ENCODE data around the gene DXO.

The DXO gene

DNA sequence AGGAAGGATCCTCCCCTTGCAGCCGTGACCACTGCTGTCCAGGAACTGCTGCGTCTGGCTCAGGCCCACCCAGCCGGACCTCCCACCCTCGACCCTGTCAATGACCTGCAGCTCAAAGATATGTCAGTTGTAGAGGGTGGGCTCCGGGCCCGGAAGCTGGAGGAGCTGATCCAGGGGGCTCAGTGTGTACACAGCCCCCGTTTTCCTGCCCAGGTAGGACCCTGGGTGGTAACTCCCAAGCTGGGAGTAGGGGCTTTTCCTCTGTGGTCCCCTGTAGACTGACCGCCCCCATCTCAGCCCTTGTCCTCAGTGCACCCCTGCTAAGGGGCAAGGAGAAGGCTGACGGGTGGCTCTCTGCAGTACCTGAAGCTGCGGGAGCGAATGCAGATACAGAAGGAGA lies 3.6 kb downstream of the DXO start:
- Histone ChIP-seq H3K9me3 (ENCODE audit: low read depth, low read length) (no peaks in the 10 kb centered on the region), H3K4me3 (no peak overlapping the region), H3K27ac (no peak overlapping the region), H3K9ac (ENCODE audit: insufficient read length) (no peak overlapping the region), H3K36me3 (ENCODE audit: insufficient read depth, low read length) (peaks cover 54% of the 10 kb centered on the region; the same call in 1 of the 2 replicates)
- TF ChIP-seq FOXP2 (optimal IDR thresholded peaks at IDR 0.05; ENCODE audit: control extremely low read depth, extremely low read length, insufficient read depth) = no peak
- TF ChIP-seq EZH2 (IDR thresholded peaks at IDR 0.05) = no peak
- TF ChIP-seq POLR2AphosphoS5 (IDR thresholded peaks at IDR 0.05; ENCODE audit: borderline replicate concordance, low read depth, low read length) = no peak
- DNase-seq (ENCODE audit: low read depth, low spot score) = no peak

DNA sequence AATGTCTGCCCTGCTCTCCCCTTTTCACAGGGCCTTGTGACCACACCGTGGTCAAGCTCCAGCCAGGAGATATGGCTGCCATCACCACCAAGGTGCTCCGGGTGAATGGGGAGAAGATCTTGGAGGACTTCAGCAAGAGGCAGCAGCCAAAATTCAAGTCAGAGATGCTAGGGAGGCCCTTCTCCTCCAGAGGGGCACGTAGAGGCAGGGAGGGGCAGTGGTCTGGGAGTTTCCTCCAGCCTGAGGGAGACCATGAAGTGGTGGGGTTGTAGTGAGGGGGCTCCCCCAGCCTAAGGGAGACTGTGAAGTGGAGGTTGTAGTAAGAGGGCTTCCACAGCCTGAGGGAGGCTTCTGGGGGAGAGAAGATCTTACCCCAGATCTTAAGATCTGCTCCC lies 4.0 kb downstream of the DXO start:
- Histone ChIP-seq H3K36me3 (ENCODE audit: insufficient read depth, low read length) (peaks cover 56% of the 10 kb centered on the region; the same call in 1 of the 2 replicates), H3K9ac (ENCODE audit: insufficient read length) (no peak overlapping the region), H3K4me3 (no peak overlapping the region), H3K27ac (no peak overlapping the region), H3K9me3 (ENCODE audit: low read depth, low read length) (no peaks in the 10 kb centered on the region)
- no peak for DNase-seq (ENCODE audit: low read depth, low spot score)
- TF ChIP-seq EZH2 (IDR thresholded peaks at IDR 0.05) (no peak), POLR2AphosphoS5 (IDR thresholded peaks at IDR 0.05; ENCODE audit: borderline replicate concordance, low read depth, low read length) (no peak), FOXP2 (optimal IDR thresholded peaks at IDR 0.05; ENCODE audit: control extremely low read depth, extremely low read length, insufficient read depth) (no peak)

DNA sequence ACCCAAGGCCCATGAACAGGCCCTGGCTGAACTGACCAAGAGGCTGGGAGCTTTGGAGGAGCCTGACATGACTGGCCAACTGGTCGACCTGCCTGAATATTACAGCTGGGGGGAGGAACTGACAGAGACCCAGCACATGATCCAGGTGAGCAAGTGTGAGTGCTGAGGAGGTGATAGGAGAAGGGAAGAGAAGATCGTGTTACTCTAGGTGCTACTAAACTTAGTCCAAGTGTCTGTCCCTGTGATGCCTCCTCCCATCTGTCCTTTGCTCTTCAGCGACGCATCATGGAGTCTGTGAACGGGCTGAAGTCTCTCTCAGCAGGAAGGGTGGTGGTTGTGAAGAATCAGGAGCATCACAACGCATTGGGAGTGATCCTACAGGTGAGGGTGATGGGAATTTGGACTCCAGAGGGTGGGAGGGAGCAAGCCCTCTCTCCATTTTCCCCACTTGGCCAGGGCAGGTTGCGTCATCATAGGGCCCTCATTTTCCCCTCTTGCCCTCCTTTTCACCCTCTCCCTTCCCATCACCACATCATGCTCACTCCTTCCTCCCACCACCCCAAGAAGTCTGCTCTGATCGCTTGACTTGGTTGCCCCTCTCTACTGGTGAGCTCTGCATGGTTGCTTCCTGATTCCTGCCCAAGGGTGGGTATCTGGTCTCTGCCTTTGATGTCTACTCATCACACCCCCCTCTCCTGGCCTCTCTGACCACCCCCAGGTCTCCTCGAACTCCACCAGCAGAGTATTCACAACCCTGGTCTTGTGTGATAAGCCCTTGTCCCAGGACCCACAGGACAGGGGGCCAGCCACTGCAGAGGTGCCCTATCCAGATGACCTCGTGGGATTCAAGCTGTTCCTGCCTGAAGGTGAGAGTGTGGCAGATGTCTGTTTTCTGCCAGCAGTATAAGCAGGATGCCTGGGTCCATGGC lies 4.7 kb downstream of the DXO start:
- peaks cover 63% of the 10 kb centered on the region; the same call in 1 of the 2 replicates for H3K36me3 ChIP-seq (ENCODE audit: insufficient read depth, low read length)

DNA sequence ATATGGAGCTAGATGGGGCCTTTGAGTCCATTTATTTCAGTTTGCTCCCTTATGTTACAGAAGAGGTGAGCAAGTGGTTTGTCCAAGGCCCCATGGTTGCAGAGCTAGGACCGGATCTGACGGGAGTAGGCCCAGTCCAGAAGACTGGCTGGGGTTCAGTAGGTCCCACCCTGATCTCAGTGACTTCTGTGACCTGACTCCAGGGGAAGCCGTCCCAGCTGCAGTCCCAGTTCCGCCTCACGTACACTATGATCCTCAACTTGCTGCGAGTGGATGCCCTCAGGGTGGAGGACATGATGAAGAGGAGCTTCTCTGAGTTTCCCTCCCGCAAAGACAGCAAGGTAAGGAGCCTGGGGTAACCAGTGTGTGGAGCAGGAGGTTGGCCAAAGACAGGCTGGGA lies 5.4 kb downstream of the DXO start:
- DNase-seq (ENCODE audit: low read depth, low spot score) = no peak
- H3K36me3 ChIP-seq (ENCODE audit: insufficient read depth, low read length) = peaks cover 63% of the 10 kb centered on the region; the same call in 1 of the 2 replicates
- H3K27ac ChIP-seq = no peak overlapping the region
- H3K4me3 ChIP-seq = no peak overlapping the region
- no peaks in the 10 kb centered on the region for H3K9me3 ChIP-seq (ENCODE audit: low read depth, low read length)
- no peak for TF ChIP-seq POLR2AphosphoS5 (IDR thresholded peaks at IDR 0.05; ENCODE audit: borderline replicate concordance, low read depth, low read length)
- no peak for TF ChIP-seq EZH2 (IDR thresholded peaks at IDR 0.05)
- TF ChIP-seq FOXP2 (optimal IDR thresholded peaks at IDR 0.05; ENCODE audit: control extremely low read depth, extremely low read length, insufficient read depth) = no peak
- H3K9ac ChIP-seq (ENCODE audit: insufficient read length) = no peak overlapping the region

More for the DNA sequence above, 4.7 kb downstream of the DXO start:
- Histone ChIP-seq H3K9ac (ENCODE audit: insufficient read length) (no peak overlapping the region), H3K4me3 (no peak overlapping the region), H3K9me3 (ENCODE audit: low read depth, low read length) (no peaks in the 10 kb centered on the region), H3K27ac (no peak overlapping the region)
- DNase-seq (ENCODE audit: low read depth, low spot score) = no peak
- no peak for TF ChIP-seq EZH2 (IDR thresholded peaks at IDR 0.05)
- no peak for TF ChIP-seq POLR2AphosphoS5 (IDR thresholded peaks at IDR 0.05; ENCODE audit: borderline replicate concordance, low read depth, low read length)
- no peak for TF ChIP-seq FOXP2 (optimal IDR thresholded peaks at IDR 0.05; ENCODE audit: control extremely low read depth, extremely low read length, insufficient read depth)

DNA sequence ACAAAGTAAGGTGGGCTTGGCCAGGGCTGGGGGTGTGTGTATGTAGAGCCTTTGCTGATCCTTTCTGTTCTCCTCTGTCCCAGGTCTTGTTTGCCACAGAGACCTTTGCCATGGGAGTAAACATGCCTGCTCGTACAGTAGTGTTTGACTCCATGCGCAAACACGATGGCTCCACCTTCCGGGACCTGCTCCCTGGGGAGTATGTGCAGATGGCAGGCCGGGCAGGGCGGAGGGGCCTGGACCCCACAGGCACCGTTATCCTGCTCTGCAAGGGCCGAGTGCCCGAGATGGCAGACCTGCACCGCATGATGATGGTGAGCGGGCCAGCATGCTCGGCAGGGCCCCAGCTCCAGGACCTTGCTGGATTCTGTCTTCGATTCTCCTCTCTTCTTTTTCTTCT lies 6.2 kb downstream of the DXO start:
- DNase-seq (ENCODE audit: low read depth, low spot score) = no peak
- H3K9me3 ChIP-seq (ENCODE audit: low read depth, low read length) = no peaks in the 10 kb centered on the region
- TF ChIP-seq POLR2AphosphoS5 (IDR thresholded peaks at IDR 0.05; ENCODE audit: borderline replicate concordance, low read depth, low read length) = no peak
- no peak for TF ChIP-seq FOXP2 (optimal IDR thresholded peaks at IDR 0.05; ENCODE audit: control extremely low read depth, extremely low read length, insufficient read depth)
- TF ChIP-seq EZH2 (IDR thresholded peaks at IDR 0.05) = no peak
- H3K4me3 ChIP-seq = no peak overlapping the region
- H3K27ac ChIP-seq = no peak overlapping the region
- peaks cover 66% of the 10 kb centered on the region; the same call in 1 of the 2 replicates for H3K36me3 ChIP-seq (ENCODE audit: insufficient read depth, low read length)
- no peak overlapping the region for H3K9ac ChIP-seq (ENCODE audit: insufficient read length)

DNA sequence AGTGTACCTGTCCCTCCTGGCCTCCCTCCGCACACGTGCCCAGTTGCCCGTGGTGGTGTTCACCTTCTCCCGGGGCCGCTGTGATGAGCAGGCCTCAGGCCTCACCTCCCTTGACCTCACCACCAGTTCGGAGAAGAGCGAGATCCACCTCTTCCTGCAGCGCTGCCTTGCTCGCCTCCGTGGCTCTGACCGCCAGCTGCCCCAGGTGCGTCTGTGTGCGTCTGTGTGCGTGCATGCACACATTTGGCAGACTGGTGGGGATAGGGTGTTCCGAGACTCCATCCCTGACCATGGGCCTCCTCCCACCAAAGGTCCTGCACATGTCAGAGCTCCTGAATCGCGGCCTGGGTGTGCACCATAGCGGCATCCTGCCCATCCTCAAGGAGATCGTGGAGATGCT lies 8.0 kb downstream of the DXO start:
- H3K27ac ChIP-seq = no peak overlapping the region
- H3K4me3 ChIP-seq = no peak overlapping the region
- DNase-seq (ENCODE audit: low read depth, low spot score) = no peak
- TF ChIP-seq FOXP2 (optimal IDR thresholded peaks at IDR 0.05; ENCODE audit: control extremely low read depth, extremely low read length, insufficient read depth) (no peak), EZH2 (IDR thresholded peaks at IDR 0.05) (no peak), POLR2AphosphoS5 (IDR thresholded peaks at IDR 0.05; ENCODE audit: borderline replicate concordance, low read depth, low read length) (no peak)
- no peaks in the 10 kb centered on the region for H3K9me3 ChIP-seq (ENCODE audit: low read depth, low read length)
- H3K9ac ChIP-seq (ENCODE audit: insufficient read length) = no peak overlapping the region
- peaks cover 55% of the 10 kb centered on the region; the same call in 1 of the 2 replicates for H3K36me3 ChIP-seq (ENCODE audit: insufficient read depth, low read length)

DNA sequence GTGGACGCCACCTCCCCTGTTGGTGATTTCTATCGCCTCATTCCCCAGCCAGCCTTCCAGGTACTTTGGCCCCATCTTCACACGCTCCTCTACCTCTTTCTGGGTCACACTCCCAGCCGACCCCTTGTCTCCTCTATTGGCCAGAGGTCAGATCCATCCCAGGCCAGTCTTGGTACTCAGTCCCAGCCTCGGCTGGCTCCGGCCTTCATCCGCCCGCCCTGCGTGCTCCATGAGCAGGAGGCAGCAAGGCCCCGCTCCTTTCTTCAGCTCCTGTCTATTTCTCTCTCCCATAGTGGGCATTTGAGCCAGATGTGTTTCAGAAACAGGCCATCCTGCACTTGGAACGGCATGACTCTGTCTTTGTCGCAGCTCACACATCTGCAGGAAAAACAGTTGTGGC lies 10.3 kb downstream of the DXO start:
- H3K27ac ChIP-seq = no peak overlapping the region
- DNase-seq (ENCODE audit: low read depth, low spot score) = no peak
- TF ChIP-seq FOXP2 (optimal IDR thresholded peaks at IDR 0.05; ENCODE audit: control extremely low read depth, extremely low read length, insufficient read depth) (no peak), EZH2 (IDR thresholded peaks at IDR 0.05) (no peak), POLR2AphosphoS5 (IDR thresholded peaks at IDR 0.05; ENCODE audit: borderline replicate concordance, low read depth, low read length) (no peak)
- no peaks in the 10 kb centered on the region for H3K9me3 ChIP-seq (ENCODE audit: low read depth, low read length)
- H3K36me3 ChIP-seq (ENCODE audit: insufficient read depth, low read length) = peaks cover 44% of the 10 kb centered on the region
- H3K9ac ChIP-seq (ENCODE audit: insufficient read length) = no peak overlapping the region
- H3K4me3 ChIP-seq = no peak overlapping the region

Measured in SK-N-MC (cell line).